HepG2 (cell line): Measurements from ENCODE around the gene CCNB1.

Source experiments
- ATF7-NPFF ChIP-seq: sonication (generic); formaldehyde crosslinking; IDR thresholded peaks from 2 replicates; pipeline ENCODE4 v1.8.1; 2023; ENCODE audit warnings: mild to moderate bottlenecking, low read depth, missing genetic modification reagents, moderate library complexity
- YEATS2 ChIP-seq: sonication (generic); formaldehyde crosslinking; IDR thresholded peaks from 2 replicates; pipeline ENCODE4 v1.4.0; 2020; ENCODE audit warnings: missing genetic modification reagents, borderline replicate concordance
- ZNF670 ChIP-seq: sonication (generic); formaldehyde crosslinking; IDR thresholded peaks from 2 replicates; pipeline ENCODE4 v1.8.0; 2022; ENCODE audit warnings: mild to moderate bottlenecking, missing genetic modification reagents, borderline replicate concordance

DNA sequence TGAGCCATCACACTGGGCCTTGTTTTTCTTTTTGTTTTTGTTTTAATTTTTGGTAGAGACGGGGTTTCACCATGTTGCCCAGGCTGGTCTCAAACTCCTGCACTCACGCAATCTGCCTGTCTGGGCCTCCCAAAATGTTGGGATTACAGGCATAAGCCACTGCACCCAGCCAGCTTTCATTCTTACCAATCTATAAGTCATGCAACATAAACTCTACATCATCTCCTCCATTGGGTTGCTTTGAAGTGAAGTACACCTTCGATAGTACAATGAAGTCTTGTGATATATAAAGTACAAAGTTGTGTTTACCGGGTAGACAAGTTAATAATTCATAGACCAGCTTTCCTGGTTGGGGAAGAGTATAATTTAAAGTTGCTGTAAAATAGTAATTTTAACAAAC, 58.9 kb downstream of the CCNB1 start:
- TF ChIP-seq YEATS2 (CRISPR knock-in tag), result no peak
- no peak for TF ChIP-seq ATF7-NPFF (CRISPR knock-in tag)
- TF ChIP-seq ZNF670 (CRISPR knock-in tag), result no peak
